HG02885 (cell line): ENCODE data around the gene CCT3.

ENCODE experiments used
- ATAC-seq: cut with Tn5 transposase; IDR thresholded peaks from one replicate; pipeline ENCODE4 v1.9.1; 2021; ENCODE audit warnings: mild to moderate bottlenecking; ENCODE audit not compliant: unreplicated experiment, poor library complexity

The CCT3 gene

DNA sequence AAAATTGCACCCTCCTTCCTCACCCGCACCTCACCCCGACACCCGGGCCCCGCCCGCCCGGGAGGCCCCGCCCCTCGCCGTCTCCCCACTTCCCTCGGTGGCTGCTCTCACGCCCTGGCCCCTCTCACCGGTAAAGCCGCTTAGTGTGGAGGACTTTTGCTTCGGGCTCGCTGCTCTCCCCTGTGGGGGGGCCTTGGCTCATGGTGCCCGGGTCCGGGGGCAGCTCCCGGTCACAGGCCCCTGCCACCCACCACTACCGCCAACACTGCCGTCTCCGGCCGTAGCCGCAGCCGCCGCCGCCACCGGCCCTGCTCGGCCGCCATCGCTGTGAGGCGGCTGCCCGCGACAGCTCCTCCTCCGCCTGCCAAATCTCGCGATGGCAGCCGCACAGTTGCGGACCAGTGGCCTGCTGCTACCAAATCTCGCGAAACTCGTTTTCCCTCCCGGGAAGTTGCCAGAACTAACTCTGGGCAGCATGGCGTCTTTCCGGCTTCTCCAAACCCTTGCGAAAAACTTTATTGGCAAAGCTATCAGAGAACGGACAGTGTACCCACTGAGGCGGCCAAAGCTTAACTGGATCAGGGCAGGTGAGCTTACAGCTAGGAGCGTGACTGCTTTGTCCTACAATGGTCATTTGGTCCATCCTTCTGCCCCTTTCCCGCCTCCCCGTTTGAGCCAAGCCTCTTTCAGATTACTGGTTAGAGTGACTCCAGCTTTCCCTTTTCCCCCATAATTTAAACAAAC is 55.4 kb downstream of the CCT3 start, which contains the start of gene SMG5:
SMG5 (minus strand) TSS at position 347 of the 744 bp plus-strand sequence; CDS start at position 202, 145 bp downstream.
- peak; percentile 84 for ATAC-seq

DNA sequence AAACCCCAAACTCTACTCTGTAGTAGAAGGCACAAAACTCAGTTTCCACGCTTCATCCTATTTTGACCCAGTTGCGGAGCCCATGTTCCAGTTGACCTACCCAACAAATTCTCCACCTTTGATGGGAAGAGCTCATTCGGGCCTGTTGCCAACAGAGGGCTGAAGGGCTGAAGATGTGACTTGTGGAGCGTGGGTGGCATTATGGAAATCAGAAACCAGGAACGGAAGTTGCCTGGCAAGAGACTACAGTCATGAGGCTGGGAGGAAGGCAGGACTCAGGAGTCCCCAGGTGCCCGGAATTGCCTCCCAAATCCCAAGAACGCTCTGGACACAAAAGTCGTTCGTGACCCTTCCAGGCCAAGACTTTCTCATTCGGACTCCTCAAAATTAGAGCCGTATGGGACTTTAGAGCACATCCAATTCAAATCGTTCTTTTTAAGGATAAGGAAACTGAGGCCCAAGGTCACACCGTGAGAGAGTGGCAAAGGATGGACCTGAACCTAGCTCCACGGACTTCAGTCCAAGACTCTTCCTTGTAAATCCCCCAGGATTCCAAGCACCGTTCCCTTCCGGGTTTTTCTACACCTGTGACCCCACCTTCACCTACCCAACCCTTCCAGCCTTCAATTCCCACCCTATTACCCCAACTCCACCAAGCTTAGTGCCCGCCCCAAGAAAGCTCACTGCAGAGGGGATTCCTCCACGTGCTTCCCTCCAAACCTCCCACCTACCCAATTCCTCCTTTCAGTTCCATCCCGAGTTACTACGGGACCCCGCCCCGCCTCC is 56.2 kb downstream of the CCT3 start:
- peak; percentile 1 for ATAC-seq

DNA sequence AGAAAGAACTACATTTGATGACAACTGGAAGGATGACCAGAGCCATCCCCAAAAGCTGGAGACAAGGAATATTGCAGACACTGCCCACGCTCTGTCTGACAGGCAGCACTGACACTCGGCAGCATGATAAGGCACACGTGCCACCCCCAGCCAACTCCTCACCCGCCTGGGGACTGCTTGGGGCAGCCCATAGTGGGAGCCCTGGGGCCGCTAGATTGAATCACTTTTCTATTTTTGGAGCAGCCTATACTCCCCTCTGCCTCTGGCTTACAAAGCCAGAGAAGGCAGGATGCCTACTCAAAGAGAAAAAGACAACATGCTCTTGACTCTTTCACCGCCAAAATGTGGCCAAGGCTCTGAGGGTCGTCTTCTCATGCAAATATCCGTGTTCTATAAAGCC is 56.8 kb downstream of the CCT3 start:
- peak; percentile 39 for ATAC-seq

DNA sequence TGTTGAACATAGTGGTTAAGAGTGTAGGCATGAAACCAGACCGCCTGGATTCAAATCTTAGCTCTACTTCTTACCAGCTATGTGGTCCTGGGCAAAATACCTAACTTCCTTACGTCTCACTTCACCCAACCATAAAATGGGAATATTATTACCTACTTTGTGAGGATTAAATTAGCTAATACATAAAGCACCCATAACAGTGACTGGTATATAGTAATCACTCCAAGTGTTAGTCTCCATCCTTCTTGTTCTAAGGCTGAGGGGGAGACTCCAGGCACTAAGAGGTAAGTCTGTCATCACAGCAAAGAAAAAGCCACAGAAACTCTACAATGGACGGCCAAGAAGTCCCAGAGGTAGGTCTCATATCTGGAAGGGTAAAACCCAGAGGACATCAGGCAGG is 58.3 kb downstream of the CCT3 start:
- ATAC-seq = no peak

DNA sequence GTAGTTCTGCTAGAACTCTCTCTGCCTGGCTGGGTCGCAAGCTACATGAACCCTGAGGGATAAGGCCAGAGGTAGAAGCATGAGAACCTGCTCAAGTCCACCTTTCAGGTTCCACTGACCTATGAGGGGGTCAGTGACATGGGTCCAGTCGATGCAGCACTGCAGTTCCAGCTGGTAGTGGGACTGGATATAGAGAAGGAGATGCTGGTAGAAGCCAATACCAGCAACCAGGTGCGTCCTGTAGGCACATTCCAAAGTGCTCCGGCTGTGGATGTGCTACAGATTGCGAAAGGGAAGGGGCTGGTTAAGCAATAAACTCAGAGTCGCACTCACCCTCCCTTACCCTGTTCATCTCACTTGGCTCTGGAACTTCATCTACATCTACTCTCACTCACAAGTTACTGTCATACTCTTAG is 61.1 kb downstream of the CCT3 start:
- ATAC-seq = no peak

DNA sequence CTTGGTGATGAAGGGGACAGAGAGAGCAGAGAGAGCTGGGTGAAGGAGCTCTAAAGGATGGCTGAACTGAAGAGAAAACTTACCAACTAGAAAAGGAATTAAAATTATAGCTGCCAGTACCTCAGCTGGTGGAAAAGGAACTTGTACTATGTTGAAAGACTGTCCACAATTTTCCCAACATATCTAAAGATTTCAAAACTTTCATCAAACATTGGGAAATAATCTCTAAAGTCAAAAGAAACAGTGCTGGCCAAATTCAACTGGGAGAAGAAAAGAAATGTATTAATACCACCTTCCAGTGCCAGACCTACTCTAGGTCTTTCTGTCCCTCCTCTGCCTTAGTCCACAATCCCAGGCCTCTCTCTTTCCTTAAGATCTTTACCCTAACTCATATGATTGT is 61.6 kb downstream of the CCT3 start:
- ATAC-seq = no peak

DNA sequence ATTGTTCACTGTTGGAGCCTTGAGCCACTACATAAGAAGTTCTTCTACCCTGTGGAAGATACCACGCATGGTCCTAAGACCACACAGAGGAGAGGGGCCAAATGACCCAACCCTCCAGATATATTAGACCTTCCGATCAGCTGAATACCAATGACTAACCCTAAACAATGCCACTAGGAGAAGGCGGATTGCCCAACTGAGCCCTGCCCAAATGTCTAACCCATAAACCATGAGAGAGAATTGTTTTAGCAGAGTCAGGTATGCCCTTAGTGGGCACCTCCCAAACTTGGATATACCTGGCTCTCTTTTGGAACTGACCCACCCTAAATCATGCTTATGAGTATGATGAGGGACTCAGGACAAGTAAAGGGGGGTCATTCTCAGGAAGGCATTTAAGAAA is 67.8 kb downstream of the CCT3 start:
- no peak for ATAC-seq

DNA sequence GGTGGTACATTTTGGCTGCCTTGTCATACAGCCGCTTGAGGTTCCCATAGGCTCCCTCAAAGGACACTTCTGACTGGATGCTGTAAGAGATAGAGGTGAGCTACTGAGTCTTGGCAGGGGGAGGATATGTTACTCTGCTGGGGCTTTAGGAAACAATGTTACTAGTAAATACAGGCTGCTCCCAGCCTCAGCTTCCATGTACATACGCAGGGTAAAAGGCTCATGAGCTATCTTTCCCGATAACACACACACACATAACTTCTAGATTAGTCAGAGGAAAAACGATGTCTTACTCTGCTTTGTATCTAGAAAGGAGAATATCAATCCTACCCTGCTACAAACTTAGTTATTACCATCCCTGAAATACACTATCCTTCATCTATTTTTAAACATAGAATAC is 69.8 kb downstream of the CCT3 start:
- ATAC-seq = no peak

DNA sequence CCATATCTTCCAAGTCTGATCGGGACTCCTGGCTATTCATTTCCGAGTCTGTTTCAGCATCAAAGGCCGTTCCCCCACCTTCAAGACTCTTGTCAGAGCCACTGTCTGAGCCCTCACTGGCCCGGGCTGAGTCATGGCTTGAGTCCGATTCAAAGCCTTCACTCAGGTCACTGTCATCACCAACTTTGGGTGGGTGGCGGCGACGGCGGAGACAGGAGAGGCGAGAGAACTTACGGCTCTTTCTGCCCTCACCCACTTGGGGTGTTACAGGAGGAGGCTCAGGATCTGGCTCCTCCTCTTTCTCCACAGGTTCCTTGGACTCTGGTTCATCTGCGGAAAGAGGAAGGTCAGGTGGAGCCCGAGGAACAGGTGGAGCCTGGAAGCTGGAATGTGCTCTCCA is 72.0 kb downstream of the CCT3 start:
- no peak for ATAC-seq

DNA sequence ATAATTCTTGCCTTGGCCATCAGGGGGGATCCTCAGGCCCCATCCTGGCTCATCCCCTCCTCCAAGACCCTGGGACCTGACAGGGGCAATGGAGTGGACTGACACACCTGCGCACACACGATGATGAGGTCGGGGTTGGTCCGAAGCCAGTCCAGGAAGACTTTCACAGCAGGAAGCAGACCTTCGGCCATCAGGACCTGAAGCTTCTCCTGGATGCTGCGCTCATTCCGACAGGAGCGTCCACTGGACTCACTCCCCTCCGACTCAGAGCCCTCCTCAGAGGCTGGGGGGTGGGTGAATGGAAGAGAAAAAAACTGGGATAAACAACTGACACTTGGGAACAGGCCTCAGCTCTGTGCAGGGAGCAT is 74.8 kb downstream of the CCT3 start:
- no peak for ATAC-seq

DNA sequence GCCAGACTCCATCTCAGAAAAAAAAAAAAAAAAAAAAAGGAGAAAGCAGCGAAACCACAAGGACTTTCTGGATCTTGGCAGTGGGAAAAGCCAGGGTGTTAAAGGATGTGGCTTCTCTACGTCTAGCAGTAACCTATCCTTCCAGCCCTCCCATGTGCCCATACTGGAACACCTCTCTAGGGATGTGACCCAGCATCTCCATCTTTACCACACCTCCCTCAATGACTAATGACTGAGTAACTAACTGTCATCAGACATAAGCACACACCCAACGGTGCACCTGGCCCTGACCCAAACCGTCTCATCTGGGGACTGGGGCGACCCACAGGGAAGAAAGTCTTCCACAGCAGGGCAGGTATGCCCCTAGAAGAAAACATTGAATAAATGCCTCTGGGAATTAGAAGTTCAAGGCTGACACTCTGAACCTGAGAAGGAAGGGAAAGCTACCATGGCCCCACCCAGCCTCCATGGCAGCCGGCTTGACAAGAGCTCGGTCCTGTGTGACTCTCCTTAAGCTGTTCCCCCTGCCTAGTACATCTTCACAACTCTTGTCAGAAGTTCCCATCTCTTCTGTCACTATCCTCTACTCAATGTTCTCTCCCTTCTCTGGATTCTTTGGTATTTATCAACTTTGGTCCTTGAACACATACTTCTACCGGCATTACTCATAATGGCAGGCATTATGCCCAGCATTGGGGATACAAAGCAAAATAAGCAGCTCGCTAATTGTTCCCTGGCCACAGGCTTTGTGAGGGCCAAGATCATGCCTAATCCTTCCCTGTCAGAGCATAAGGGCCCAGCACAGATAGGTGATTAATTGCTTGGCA is 75.4 kb downstream of the CCT3 start:
- no peak for ATAC-seq

DNA sequence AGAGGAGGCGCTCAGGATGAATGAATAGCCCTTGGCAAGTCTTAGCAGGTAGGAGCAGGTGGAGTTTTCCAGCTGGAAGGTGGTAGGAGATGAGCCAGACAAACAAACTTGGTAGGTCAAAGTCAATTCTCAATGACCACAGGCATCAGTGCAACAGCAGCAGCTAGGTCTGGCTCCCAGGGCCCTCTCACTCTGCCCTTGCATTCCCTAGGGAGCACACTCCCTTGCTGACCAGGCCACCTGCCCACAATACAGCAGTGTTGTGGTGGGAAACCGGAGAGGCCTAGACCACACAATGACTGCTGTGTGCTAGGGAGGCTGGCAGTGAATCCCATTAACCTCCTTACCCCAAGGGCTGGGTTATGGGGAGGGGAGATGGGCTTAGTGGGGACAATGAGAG is 77.2 kb downstream of the CCT3 start:
- ATAC-seq = no peak

DNA sequence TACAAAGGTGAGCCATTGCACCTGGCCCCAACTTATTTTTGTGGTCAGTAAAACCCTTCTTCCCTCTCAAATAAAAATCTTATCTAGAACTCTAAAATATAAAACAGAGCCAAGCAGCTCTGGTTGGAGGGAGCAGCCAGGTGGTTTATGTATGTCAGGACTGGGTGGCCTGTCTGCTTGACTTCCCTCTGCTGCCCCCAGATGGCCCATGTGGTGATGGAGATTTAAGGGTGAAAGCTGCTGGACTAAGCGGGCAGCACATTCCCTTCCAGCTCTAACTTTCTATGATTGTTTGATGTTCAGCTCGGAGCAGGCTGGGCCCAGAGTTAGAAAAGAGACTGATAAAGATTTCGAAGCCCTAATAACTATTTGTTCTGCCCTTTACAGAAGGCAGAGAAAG is 78.3 kb downstream of the CCT3 start:
- ATAC-seq = no peak
